Natural killer cell treated with Interleukin-12 subunit alpha and Interleukin-12 subunit beta and Interleukin-15 and Interleukin-18, amount 100 ng/mL, for 72 hours (primary cell): ENCODE results near the gene PHF13. TPM values are rescaled to one million over a fixed set of nuclear protein-coding genes. Genes with fewer than 3 reads are reported as not detected.

ENCODE experiments used
- ATAC-seq, 2 donors: fragments of 150-1000 bp; cut with Tn5 transposase in 1 of 2; sonication (Bioruptor Pico), chemical (Tn5 transposase) in 1 of 2; 2 replicates each; pipeline ENCODE4 v1.10.0; 2021
- DNase-seq: peaks from one replicate; pipeline ENCODE4 v3.0.0; 2022; ENCODE audit warnings: low spot score
- H3K27ac Mint-ChIP-seq, 2 donors: 1 replicate in 1 of 2; 2 replicates in 1 of 2; pipeline ENCODE4 v1.8.0; 2022; ENCODE audit warnings: mixed read lengths in 2 of 2, mild to moderate bottlenecking in 1 of 2, moderate library complexity in 1 of 2
- H3K27me3 Mint-ChIP-seq, 2 donors: 1 replicate in 1 of 2; 2 replicates in 1 of 2; pipeline ENCODE4 v1.8.0; 2022; ENCODE audit warnings: mixed read lengths in 2 of 2
- H3K36me3 Mint-ChIP-seq: one replicate; pipeline ENCODE4 v1.8.0; 2022; ENCODE audit warnings: mixed read lengths
- H3K4me1 Mint-ChIP-seq, 2 donors: 1 replicate in 1 of 2; 2 replicates in 1 of 2; pipeline ENCODE4 v1.8.0; 2022; ENCODE audit warnings: low read depth in 2 of 2, mixed read lengths in 2 of 2, mild to moderate bottlenecking in 1 of 2
- H3K4me3 Mint-ChIP-seq: one replicate; pipeline ENCODE4 v1.8.0; 2022; ENCODE audit warnings: mixed read lengths
- H3K9me3 Mint-ChIP-seq: 2 replicates; pipeline ENCODE4 v1.8.0; 2022; ENCODE audit warnings: mixed read lengths
- total RNA-seq, 2 donors: library from RNA; stranded (reverse); gene quantifications; one replicate each; pipeline ENCODE4 v1.2.3, GENCODE V29; 2022

PHF13 gene
- total RNA-seq, 2 donors from 2014 or later = 10.8 to 14.7 TPM

GRCh38 chr1:6623269-6623965 lies 9.9 kb downstream of the PHF13 start:
- Mint-ChIP-seq H3K27ac (no peak overlapping the region), H3K36me3 (no peaks in the 10 kb centered on the region), H3K27me3 (no peaks in the 10 kb centered on the region)

GRCh38 chr1:6624710-6625583 lies 11.4 kb downstream of the PHF13 start, which contains the start of gene THAP3:
THAP3 (plus strand) TSS chr1:6624868; CDS start chr1:6625219, 351 bp downstream.
- peak within 1 kb of the TSS in 1 of 2 donors; percentile 83 for H3K27ac Mint-ChIP-seq
- H3K36me3 Mint-ChIP-seq = no peaks in the 10 kb centered on the region
- DNase-seq (peak; percentile 89), ATAC-seq (peak; percentile 97 to 98)
- H3K27me3 Mint-ChIP-seq = no peaks in the 10 kb centered on the region
- H3K9me3 Mint-ChIP-seq = no peaks in the 10 kb centered on the region
- peak within 1 kb of the TSS; percentile 93 for H3K4me3 Mint-ChIP-seq
- H3K4me1 Mint-ChIP-seq = peaks cover 27 to 31% of the 10 kb centered on the region in 2 donors

More at GRCh38 chr1:6623269-6623965, 9.9 kb downstream of the PHF13 start:
- no peak for DNase-seq
- Mint-ChIP-seq H3K4me3 (no peak overlapping the region), H3K4me1 (peaks cover 25 to 27% of the 10 kb centered on the region in 2 donors), H3K9me3 (no peaks in the 10 kb centered on the region)
- no peak for ATAC-seq

- peak overlapping the region; percentile 93 for H3K4me3 Mint-ChIP-seq
- H3K27me3 Mint-ChIP-seq = no peaks in the 10 kb centered on the region
- no peaks in the 10 kb centered on the region for H3K36me3 Mint-ChIP-seq
- H3K4me1 Mint-ChIP-seq = peaks cover 27 to 31% of the 10 kb centered on the region in 2 donors
- ATAC-seq (peak in 1 of 2 donors; percentile 57), DNase-seq (no peak)
- H3K9me3 Mint-ChIP-seq = no peaks in the 10 kb centered on the region
- H3K27ac Mint-ChIP-seq = peak overlapping the region in 1 of 2 donors; percentile 83
Observed at GRCh38 chr1:6625584-6626149, 12.1 kb downstream of the PHF13 start.

- no peak for DNase-seq
- no peak for ATAC-seq
- Mint-ChIP-seq H3K36me3 (no peaks in the 10 kb centered on the region), H3K27ac (peak overlapping the region; percentile 13 to 83), H3K4me1 (peaks cover 27 to 31% of the 10 kb centered on the region in 2 donors), H3K9me3 (no peaks in the 10 kb centered on the region), H3K4me3 (peak overlapping the region; percentile 93), H3K27me3 (no peaks in the 10 kb centered on the region)
Observed at GRCh38 chr1:6627031-6627430, 13.5 kb downstream of the PHF13 start.

- Mint-ChIP-seq H3K4me1 (peaks cover 27 to 31% of the 10 kb centered on the region in 2 donors), H3K9me3 (no peaks in the 10 kb centered on the region), H3K4me3 (peak overlapping the region; percentile 93), H3K36me3 (no peaks in the 10 kb centered on the region), H3K27ac (peak overlapping the region; percentile 13 to 69), H3K27me3 (no peaks in the 10 kb centered on the region)
- ATAC-seq (no peak), DNase-seq (no peak)
Observed at GRCh38 chr1:6627841-6628545, 14.5 kb downstream of the PHF13 start.

- Mint-ChIP-seq H3K4me3 (no peak overlapping the region), H3K4me1 (peaks cover 18 to 28% of the 10 kb centered on the region in 2 donors), H3K9me3 (no peaks in the 10 kb centered on the region), H3K27ac (no peak overlapping the region), H3K27me3 (no peaks in the 10 kb centered on the region), H3K36me3 (no peaks in the 10 kb centered on the region)
- DNase-seq (no peak), ATAC-seq (no peak)
Observed at GRCh38 chr1:6628971-6629479, 15.5 kb downstream of the PHF13 start.

GRCh38 chr1:6630027-6630426 lies 16.5 kb downstream of the PHF13 start:
- peaks cover 14 to 24% of the 10 kb centered on the region in 2 donors for H3K4me1 Mint-ChIP-seq
- DNase-seq (no peak), ATAC-seq (no peak)

GRCh38 chr1:6631058-6631457 lies 17.5 kb downstream of the PHF13 start:
- Mint-ChIP-seq H3K4me1 (peaks cover 14 to 24% of the 10 kb centered on the region in 2 donors), H3K4me3 (no peak overlapping the region), H3K27ac (no peak overlapping the region), H3K27me3 (no peaks in the 10 kb centered on the region), H3K9me3 (no peaks in the 10 kb centered on the region), H3K36me3 (no peaks in the 10 kb centered on the region)
- DNase-seq (no peak), ATAC-seq (no peak)

More at GRCh38 chr1:6630027-6630426, 16.5 kb downstream of the PHF13 start:
- H3K36me3 Mint-ChIP-seq = no peaks in the 10 kb centered on the region
- H3K27me3 Mint-ChIP-seq = no peaks in the 10 kb centered on the region
- H3K9me3 Mint-ChIP-seq = no peaks in the 10 kb centered on the region
- no peak overlapping the region for H3K27ac Mint-ChIP-seq
- H3K4me3 Mint-ChIP-seq = no peak overlapping the region

- DNase-seq = no peak
- Mint-ChIP-seq H3K36me3 (no peaks in the 10 kb centered on the region), H3K4me1 (peaks cover 3 to 9% of the 10 kb centered on the region in 2 donors), H3K27me3 (no peaks in the 10 kb centered on the region), H3K27ac (no peak overlapping the region), H3K9me3 (no peaks in the 10 kb centered on the region), H3K4me3 (no peak overlapping the region)
- no peak for ATAC-seq
Observed at GRCh38 chr1:6632588-6633514, 19.3 kb downstream of the PHF13 start.

- Mint-ChIP-seq H3K27me3 (no peaks in the 10 kb centered on the region), H3K4me1 (peaks cover 0 to 5% of the 10 kb centered on the region in 2 donors), H3K36me3 (no peaks in the 10 kb centered on the region), H3K9me3 (no peaks in the 10 kb centered on the region), H3K27ac (no peak overlapping the region), H3K4me3 (no peak overlapping the region)
- ATAC-seq = peak in 1 of 2 donors; percentile 37
- DNase-seq = no peak
Observed at GRCh38 chr1:6634371-6635052, 21.0 kb downstream of the PHF13 start.

GRCh38 chr1:6635161-6635909 lies 21.8 kb downstream of the PHF13 start:
- Mint-ChIP-seq H3K36me3 (no peaks in the 10 kb centered on the region), H3K9me3 (no peaks in the 10 kb centered on the region), H3K4me3 (no peak overlapping the region), H3K27ac (no peak overlapping the region), H3K4me1 (no peaks in the 10 kb centered on the region), H3K27me3 (no peaks in the 10 kb centered on the region)
- DNase-seq = no peak
- no peak for ATAC-seq
